HG02798 (cell line): ENCODE results near the gene IFITM10.

Source experiments
- ATAC-seq: cut with Tn5 transposase; IDR thresholded peaks from one replicate; pipeline ENCODE4 v1.9.1; 2021; ENCODE audit warnings: mild to moderate bottlenecking; ENCODE audit not compliant: unreplicated experiment, poor library complexity

Gene IFITM10

GRCh38 chr11:1750481-1750839 lies at the start of gene IFITM10:
Gene IFITM10 (minus strand): TSS chr11:1750595. CDS start chr11:1750442, 153 bp downstream.
- no peak for ATAC-seq

GRCh38 chr11:1797391-1798125 lies 47.2 kb upstream of the IFITM10 start:
- ATAC-seq = no peak

GRCh38 chr11:1796413-1797011 lies 46.1 kb upstream of the IFITM10 start:
- no peak for ATAC-seq

- ATAC-seq = no peak
These were observed 42.7 kb upstream of the IFITM10 start for GRCh38 chr11:1793081-1793480.

GRCh38 chr11:1792461-1792860 lies 42.1 kb upstream of the IFITM10 start:
- ATAC-seq = no peak

- ATAC-seq = no peak
These were observed 41.5 kb upstream of the IFITM10 start for GRCh38 chr11:1791912-1792311.

GRCh38 chr11:1786466-1786865 lies 36.1 kb upstream of the IFITM10 start:
- no peak for ATAC-seq

GRCh38 chr11:1785749-1786413 lies 35.5 kb upstream of the IFITM10 start:
- ATAC-seq = no peak

GRCh38 chr11:1784761-1785650 lies 34.6 kb upstream of the IFITM10 start:
- ATAC-seq = no peak

GRCh38 chr11:1783725-1784529 lies 33.5 kb upstream of the IFITM10 start:
- no peak for ATAC-seq

GRCh38 chr11:1782831-1783724 lies 32.7 kb upstream of the IFITM10 start:
- ATAC-seq = no peak

- ATAC-seq = no peak
These were observed 31.7 kb upstream of the IFITM10 start for GRCh38 chr11:1782031-1782590.

GRCh38 chr11:1781593-1781975 lies 31.2 kb upstream of the IFITM10 start:
- no peak for ATAC-seq

- no peak for ATAC-seq
These were observed 30.6 kb upstream of the IFITM10 start for GRCh38 chr11:1780700-1781592.

GRCh38 chr11:1779806-1780699 lies 29.7 kb upstream of the IFITM10 start:
- no peak for ATAC-seq

GRCh38 chr11:1779034-1779805 lies 28.8 kb upstream of the IFITM10 start:
- no peak for ATAC-seq
